ENCODE measurements around the gene HMCN2.

DNA sequence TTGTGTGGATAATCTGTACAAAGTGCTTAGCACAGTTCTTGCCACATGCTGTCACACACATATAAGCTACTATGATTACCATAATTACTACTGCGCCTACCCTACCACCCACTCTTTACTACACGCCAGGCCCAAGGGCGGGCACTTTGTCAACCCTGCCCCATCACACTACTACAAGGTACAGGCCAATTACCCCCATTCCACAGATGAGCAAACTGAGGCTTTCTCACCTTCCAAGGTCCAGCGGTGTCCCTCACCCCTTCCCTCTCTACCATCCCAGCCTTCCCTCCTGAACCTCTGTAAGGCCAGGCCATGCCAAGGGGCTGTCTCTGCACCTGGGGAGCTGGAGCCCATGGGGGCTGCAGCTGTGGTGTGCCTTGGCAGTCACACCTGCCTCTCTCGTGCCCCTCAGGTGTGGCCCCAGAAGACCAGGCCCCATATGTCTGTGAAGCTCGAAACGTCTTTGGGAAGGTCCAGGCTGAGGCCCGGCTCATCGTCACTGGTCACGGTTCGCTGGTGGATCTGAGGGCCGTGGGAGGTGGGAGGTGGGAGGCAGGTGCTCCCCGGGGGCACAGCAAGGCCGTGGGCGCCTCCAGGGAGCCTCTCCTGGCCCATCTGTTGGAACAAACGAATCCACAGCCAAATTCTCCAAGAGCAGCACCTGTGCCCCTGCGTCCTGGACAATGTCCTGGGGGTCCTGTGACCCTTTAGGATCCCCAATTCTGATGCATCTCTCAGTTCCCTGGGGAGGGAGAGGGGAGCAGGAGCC, 54.6 kb downstream of the HMCN2 start:
- TF ChIP-seq, protein P1, sequence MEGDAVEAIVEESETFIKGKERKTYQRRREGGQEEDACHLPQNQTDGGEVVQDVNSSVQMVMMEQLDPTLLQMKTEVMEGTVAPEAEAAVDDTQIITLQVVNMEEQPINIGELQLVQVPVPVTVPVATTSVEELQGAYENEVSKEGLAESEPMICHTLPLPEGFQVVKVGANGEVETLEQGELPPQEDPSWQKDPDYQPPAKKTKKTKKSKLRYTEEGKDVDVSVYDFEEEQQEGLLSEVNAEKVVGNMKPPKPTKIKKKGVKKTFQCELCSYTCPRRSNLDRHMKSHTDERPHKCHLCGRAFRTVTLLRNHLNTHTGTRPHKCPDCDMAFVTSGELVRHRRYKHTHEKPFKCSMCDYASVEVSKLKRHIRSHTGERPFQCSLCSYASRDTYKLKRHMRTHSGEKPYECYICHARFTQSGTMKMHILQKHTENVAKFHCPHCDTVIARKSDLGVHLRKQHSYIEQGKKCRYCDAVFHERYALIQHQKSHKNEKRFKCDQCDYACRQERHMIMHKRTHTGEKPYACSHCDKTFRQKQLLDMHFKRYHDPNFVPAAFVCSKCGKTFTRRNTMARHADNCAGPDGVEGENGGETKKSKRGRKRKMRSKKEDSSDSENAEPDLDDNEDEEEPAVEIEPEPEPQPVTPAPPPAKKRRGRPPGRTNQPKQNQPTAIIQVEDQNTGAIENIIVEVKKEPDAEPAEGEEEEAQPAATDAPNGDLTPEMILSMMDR (conservative IDR thresholded peaks at IDR 0.05), result no peak
- TF ChIP-seq ZFX (IDR thresholded peaks at IDR 0.05), result no peak
